NCI-H2081 treated with DMSO at 0.1 percent for 48 hours (cell line): ENCODE measurements around the gene TMEM225B.
"Not testable (repeated sequence)": the region's sequence is repeated elsewhere in the genome, so short reads cannot be mapped to it uniquely, and the experiment has no call there.

ENCODE experiments used
- DNase-seq: peaks from one replicate; lab custom pipeline; 2025; lab: John Stamatoyannopoulos, UW

Gene TMEM225B

DNA sequence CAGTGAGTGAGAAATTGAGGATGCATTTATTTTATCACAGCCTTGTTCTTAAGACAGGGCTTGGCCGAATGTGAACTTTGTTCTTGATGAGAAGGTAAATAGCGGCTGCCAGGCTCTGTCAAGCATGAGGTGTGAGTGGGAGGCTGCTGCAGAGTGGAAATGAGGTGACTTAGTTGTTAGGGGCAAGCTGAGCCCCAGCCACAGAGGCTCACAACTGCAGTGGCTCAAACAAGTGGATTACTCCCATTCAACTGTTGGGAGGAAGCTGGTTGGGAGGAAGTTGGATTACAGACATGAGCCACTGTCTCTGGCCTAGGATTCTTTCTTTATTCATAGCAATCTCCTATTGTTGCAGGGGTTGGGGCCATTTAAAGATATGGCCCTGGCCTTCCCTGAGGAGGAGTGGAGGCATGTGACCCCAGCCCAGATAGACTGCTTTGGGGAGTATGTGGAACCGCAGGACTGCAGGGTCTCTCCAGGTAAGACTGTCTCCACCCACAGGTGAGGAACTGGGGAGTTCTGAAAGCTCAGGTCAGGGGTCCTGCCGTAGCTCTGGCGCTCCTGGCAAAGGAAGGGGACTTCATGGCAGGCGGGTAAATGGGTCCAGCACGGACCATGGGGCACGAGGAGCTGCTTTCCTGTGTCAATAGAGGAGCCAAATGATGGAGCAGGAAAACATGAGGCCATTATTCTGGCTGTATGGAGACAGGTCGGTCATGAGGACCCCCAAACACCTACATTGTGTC, 25.8 kb downstream of the TMEM225B start:
- no peak for DNase-seq

DNA sequence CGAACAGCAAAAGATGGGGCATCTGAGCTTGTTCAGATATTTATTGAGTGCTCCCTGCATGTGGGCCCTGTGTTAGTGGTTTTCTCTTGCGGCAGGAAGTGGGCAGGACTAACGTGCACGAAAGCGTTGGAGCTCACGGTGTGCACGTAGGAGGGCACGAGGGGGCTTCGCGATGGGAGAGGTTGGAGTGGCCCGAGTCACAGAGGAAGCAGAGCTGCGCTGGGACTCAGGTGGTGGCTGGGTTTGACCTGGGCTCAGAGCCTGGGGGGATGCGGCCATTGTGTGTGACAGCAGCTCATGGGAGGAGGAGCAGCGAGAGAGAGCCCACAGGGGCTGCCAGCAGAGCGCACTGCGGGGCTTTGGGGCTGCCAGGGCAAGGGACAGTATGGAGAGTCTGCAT, 26.4 kb downstream of the TMEM225B start:
- no peak for DNase-seq

DNA sequence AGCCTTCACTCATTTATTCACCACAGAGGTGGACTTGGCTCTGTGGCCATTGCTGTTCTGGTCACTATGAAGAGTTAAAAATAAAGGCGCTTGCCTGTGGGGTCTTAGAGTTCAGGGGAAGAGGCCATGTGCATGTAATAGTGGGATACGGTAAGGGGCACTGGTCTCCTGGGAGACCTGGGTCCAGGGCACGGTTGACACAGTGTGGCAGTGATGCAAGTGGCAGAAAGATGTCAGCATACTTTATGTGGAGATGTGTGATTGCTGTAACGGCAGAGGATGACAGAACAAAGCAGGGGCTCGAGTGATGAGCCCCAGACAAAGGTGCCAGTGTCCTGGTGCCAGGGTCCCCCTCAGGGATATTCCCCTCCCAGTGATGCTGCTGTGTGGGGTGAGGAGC, 27.3 kb downstream of the TMEM225B start:
- DNase-seq = no peak

DNA sequence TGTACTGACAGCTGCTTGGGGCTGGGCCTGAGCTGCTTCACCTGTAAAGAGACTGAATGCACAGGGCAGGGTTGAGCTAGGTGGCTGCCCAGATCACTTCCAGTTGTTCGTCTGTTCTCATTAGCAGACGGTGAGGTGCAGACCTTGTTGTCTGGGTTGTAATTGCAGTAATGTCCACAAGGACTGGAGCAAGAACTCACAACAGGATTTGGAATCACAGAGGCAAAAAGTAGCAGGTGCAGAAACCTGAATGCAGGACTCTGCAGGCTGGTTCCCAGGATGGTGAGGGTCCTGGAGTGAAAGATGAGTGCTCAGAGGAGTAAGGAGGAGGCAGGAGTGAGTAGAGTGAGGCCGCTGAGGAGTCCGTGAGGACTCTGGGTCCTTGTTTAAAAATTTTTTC, 27.9 kb downstream of the TMEM225B start:
- DNase-seq = no peak

DNA sequence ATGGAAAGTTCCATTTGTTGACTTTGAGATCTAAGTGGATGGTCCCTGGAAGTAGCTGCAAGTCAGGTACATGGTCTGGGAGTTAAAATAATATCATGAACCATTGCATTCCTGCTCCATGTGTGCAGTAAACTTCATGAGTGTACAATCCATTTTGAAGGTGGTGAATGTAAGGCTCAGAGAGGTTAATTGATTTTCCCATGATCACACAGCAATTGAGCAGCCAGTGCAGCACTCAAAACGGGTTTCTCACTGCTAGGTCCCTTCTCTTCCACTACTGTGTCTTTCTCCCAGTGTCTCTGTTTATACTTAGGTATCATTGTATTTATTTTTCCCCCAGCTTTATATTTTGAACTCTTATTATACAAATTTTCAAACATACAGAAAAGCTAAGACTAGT, 28.6 kb downstream of the TMEM225B start:
- no peak for DNase-seq

DNA sequence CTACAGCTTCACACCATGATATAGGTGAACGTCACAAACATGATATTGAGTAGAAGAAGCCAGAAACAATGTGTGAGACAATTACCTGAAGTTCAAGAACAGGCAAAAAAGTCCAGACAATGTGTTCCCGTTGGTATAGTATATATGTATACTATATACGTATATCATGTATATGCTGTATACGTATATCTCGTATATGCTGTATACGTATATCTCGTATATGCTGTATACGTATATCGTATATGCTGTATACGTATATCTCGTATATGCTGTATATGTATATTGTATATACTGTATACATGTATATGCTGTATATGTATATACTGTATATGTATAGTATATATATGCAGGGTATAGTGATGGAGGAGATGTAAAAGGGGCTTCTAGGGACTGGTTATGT, 29.4 kb downstream of the TMEM225B start:
- DNase-seq = no peak

DNA sequence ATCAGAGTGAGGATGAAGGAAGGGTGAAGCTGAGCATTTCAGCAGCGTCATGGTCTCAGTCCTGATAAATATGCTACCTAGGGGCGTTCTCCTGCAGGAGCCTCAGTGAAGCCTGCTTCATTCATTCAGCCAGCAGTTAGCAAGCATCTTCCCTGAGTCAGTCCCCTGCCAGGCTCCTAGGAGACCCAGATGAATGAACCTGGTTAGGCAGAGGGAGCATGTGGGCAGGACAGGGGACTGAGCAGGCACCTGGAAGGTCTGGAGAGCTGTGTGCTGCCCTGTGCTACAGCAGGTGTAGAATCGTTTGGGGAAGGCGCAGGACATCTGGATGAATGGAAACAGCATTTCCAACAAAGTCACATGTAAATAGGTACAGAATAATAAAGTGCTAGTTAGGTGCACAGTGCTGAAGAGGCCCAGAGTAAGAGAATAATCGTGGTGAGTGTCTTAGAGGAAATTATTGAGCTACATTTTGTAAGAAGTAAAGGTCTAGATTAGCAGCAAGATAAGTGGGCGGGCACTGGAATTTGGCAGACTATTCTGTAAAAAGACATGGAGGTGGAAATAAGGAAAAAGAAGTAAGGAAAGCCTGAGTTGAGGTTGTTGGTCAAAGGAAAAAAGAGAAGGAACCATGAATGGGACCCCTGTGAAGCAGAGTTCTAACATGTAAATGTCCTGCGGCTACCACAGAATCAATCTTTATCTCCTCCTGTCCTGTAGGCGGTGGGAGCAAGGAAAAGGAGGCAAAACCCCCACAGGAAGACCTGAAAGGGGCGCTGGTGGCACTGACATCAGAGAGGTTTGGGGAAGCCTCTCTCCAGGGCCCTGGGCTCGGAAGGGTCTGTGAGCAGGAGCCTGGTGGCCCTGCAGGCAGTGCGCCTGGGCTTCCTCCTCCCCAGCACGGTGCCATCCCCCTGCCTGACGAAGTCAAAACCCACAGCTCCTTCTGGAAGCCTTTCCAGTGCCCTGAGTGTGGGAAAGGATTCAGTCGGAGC, 30.7 kb downstream of the TMEM225B start:
- no peak for DNase-seq

DNA sequence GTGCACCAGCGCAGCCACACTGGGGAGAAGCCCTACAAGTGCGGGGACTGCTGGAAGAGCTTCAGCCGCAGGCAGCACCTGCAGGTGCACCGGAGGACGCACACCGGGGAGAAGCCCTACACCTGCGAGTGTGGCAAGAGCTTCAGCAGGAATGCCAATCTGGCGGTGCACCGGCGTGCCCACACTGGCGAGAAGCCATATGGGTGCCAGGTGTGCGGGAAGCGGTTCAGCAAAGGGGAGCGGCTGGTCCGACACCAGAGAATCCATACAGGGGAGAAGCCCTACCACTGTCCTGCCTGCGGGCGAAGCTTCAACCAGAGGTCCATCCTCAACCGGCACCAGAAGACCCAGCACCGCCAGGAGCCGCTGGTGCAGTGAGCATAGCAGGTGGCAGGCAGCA, 31.6 kb downstream of the TMEM225B start:
- DNase-seq = no peak

DNA sequence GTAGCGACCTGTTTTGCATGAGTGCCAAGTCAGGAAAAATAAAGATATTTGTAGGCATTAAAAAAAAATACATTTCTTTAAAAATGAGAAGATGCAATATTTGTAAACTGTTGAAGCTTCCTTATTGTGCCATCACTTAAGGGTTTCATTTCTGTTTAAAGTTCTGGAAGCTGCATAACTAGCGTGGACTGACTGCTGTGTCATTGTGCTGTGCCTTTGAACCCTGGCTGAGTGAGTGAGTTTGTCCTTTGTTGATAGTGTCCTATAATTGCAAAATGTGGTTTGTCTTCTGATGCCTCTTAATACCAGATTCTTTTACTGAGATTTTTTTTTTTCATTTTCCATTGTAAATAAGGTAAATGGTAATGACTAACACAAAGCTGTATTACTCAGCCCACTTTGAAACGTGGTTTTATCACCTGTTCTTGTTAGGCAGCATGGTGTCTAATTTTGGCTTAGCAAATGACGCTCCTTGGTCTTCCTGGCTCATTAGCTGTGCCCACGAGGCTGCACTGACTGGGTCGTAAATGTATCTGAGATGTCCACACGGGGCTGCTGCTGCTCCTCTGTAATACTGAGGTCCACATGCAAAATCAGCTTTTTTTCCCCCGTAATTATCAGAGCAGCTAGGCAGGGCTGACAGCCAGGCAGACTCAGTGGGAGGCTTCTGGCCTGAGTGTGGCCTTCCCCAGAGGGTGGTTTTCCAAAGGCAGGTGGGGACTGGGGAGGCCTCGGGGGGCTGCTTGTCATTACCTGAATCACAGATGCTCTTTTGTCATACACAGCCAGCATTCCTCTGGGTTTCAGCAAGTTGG, 33.4 kb downstream of the TMEM225B start:
- DNase-seq = peak; percentile 80

DNA sequence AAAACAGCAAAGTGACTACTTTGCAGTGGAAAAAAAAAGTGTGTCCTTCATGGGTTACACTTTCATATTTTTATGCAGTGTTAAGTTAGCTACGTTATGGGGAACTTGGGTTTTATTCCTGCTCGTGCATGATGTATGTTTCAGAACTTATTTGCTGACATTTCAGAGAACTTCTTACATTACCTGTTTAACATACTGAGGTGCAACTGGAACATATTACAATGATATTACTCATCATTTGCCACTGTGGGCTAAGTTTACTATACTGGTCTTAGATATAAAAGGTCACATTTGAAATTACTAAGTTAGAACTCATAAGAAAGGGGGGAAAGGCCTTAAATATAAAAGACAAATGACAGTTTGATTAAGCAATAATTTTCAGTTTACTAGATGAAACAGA, 39.3 kb downstream of the TMEM225B start:
- DNase-seq = not testable (repeated sequence)

DNA sequence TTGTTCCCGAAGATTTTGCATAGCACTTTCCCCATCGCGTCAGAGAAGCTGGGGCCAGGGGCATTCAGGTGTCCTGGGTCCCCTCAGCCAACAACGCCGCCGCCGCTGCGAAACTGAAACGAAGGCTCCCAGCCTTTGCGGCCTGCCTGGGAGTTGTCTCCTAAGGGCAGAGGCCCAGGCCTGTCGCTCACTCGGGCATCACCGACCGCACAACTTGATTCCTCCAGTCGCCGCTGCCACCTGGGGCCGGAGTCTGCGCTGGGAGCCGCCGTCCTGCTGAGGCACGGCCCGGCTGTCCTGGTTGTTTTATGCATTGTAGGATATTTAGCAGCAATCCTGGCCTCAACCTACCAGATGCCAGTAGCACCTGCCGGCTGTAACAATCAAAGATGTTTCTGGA, 40.7 kb downstream of the TMEM225B start:
- DNase-seq = no peak

DNA sequence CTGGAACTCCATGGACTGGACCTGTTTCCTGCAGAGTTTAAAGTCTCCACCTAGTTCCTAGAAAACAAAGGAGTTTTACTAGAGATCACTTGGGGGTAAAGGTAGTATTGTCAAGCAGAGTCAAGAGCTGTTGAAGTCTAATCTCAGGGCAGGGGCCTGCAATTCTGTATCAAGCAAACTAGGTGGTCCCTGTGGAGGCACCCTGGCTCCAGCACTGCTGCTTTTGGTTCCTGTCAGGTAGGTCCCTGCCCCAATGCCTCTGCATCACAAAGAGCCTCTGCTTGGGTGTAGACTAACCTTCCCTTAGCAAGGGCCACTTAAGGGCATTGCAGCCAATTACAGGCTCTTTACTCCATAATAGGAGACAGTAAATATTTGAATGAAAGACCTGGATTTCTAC, 41.2 kb downstream of the TMEM225B start:
- DNase-seq = no peak

DNA sequence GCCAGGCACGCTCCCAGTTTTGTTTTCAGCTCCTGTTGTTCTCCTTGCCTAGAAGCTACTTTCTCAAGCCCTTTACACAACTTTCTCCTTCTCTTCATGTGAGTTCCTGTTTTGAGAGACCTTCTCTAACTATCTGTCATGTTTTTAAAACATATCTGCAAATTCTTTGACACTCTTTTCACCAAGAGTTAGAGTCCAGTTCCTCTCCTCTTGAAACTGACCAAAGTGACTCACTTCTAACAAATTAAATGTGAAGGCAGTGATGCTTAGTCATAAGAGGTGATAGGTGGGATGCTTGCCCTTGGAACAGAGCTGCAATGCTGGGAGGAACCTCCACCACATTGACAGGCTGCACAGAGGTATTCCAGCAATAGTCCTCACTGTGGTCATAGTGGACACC, 44.0 kb downstream of the TMEM225B start:
- DNase-seq = no peak

DNA sequence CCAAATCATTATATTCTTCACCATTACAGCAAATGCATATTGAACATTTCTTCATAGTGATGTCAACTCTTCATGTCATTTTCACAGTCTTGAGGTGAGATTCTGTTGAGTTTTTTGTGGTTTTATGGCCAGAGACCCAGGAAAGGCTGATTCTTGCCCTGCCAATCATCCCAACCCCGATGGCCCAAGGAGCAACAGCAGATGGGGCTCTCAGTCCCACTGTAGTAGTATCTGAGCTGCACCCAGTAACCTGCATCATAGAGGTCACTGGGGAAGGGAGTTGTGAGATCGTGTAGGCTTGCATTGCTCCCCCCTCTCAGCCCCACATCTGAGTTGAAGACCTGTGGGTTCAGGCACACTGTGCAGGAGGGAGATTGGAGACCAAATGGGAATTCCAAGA, 45.4 kb downstream of the TMEM225B start:
- no peak for DNase-seq

DNA sequence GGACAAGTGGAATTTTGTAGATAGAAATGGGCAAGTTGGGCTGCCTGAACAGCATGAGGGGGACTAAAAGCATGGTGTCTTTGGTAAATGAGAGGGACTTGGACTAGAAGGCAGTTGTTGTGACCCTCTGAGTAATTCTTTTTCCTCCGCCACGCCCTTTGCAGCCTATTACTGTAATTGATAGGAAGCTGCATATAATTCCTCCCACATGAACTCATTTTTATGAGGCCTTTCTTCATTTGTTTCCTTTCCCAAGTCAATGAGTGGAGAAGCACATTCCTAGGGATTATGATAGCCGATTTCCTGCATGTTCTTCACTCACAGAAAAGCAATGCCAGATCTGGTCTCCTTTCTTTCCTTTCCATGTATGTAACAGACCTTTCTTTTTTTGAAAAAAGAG, 46.4 kb downstream of the TMEM225B start:
- no peak for DNase-seq

DNA sequence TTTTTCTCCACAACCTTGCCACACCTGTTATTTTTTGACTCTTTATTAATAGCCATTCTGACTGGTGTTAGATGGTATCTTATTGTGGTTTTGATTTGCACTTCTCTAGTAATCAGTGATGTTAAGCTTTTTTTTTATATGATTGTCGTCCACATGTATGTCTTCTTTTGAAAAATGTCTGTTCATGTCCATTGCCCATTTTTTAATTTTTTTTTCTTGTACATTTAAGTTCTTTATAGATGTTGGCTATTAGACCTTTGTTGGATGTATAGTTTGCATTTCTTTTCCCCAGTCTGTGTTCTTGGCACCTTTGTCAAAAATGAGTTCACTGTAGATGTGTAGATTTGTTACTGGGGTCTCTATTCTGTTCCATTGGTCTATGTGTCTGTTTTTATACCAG, 47.5 kb downstream of the TMEM225B start:
- DNase-seq = no peak

DNA sequence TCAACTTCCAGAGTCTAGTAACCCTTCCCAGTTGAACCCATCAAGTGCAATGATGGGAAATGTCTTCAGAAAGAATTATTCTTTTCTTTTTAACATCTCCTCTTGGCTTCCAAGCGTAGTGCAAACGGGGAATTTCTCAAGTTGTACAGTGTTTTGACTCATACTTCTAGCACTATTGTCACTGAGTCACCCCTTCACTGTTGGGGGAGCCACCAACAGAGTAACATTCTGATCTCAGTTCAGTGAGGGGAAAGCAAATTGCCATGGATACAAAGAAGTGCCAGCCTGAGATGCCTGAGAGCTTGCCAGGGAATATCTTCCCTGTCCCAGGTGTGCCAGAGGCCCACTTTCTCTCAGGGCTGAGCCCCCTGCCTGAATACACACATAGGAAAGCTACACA, 50.8 kb downstream of the TMEM225B start:
- DNase-seq = no peak

DNA sequence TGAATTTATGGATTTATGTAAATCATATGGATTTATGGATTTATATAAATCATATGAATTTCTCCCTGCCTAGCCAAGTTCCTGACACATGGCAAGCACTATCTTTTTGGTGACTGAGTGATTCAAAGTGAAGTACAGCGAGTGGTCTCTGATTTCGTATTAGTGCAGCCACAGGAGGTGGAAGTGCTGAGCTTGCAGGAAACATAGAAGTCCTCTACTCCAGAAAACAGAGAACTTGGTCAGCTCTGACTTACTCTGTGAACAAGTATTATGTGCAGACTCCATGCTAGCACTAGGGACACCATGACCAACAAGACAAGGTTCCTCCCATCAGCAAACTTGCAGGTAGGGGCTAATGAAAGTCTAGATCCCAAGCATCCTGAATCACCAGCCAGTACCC, 53.2 kb downstream of the TMEM225B start:
- DNase-seq = no peak

DNA sequence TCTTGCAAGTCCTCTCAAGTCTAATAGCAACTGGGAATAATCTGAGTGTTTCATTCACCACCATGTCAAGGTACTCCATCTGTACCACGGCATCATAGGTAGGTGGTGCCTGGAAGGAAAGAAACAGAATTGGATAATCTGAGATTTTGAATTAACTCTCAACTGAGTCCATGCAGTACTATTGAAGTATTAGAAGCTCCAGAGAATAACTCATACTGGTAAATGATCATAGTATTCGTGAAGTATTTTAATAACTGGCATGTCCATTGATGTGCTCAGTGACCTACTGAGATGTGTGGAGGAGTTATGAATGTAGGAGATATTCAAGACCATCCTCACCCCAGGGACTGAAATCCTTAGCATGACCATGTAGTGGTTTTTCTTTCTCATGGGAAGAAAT, 54.6 kb downstream of the TMEM225B start:
- no peak for DNase-seq

DNA sequence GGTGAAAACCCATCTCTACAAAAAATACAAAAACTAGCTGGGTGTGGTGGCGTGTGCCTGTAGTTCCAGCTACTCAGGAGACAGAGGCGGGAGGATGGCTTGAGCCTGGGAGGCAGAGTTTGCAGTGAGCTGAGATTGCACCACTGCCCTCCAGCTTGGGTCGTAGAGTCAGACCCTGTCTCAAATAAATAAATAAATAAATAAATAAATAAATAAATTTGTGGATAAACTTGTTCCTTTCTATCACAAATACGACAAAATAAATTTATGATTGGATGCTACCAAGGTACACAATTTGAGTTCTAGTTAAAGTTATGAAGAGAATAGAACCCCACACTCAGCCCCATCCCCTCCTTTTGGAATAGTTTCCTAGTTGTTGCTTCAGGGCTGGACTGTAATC, 55.2 kb downstream of the TMEM225B start:
- DNase-seq = not testable (repeated sequence)

DNA sequence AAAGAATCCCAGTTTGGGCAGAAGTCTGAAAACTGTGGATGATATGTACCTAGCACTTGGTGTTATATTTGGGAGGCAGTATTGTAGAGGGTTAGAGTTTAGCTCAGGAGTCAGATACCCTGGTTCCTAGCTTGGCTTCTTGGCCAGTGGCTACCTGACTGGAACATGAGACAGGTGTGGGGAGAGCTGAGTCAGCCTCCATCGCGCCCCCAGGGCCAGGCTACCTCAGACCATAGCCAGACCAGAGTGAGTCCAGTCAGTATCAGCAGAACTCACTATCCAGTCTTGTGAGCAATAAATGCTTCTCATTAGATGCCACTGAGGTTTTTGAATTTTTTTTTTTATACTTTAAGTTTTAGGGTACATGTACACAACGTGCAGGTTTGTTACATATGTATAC, 55.7 kb downstream of the TMEM225B start:
- no peak for DNase-seq

DNA sequence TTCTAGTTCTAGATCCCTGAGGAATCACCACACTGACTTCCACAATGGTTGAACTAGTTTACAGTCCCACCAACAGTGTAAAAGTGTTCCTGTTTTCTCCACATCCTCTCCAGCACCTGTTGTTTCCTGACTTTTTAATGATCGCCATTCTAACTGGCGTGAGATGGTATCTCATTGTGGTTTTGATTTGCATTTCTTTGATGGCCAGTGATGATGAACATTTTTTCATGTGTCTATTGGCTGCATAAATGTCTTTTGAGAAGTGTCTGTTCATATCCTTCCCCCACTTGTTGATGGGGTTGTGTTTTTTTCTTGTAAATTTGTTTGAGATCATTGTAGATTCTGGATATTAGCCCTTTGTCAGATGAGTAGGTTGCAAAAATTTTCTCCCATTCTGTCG, 56.6 kb downstream of the TMEM225B start:
- DNase-seq = not testable (repeated sequence)
